NCI-H2196 treated with DMSO at 0.1 percent for 48 hours (cell line): ENCODE measurements around the gene COBL.

ENCODE experiments used
- DNase-seq: peaks from one replicate; lab custom pipeline; 2025; ENCODE audit not compliant: unreplicated experiment; lab: John Stamatoyannopoulos, UW

The COBL gene

DNA sequence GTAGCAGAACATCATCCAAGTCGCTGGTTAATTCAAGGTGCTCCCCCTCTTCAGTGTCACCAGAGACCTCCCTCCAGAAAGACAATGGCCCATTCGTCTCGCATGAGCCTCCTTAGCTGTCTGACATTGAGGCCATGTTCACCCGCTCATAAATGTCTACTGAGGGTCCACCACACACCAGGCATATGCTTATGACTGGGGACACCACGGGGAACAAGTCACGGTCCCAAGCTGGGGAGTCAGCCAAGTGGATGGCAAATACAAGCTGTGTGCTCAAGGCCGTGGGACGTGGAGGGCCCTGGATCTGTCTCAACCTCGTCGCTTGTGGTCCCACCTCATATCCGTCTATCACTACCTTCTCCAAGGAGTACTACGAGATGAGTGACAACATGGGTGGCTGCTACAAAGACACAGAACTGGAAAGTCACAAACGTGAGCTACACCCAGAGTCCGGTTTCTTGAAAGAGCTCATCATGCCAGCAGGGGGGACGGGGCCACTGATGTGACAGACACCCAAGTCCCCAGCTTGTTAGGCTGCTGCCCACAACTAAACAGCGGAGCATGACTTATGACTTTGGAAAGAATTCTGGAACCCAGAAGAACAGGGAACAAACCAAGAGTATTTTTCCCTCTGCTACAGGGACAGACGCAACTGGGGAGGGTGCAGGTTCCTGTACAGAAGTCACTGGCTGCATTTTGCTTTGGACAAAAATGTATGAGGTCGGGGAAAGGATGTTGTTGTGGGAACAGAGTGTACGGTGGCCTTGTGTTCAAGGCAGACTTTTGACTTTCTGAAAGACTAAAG is 189.6 kb downstream of the COBL start:
- DNase-seq, result no peak

DNA sequence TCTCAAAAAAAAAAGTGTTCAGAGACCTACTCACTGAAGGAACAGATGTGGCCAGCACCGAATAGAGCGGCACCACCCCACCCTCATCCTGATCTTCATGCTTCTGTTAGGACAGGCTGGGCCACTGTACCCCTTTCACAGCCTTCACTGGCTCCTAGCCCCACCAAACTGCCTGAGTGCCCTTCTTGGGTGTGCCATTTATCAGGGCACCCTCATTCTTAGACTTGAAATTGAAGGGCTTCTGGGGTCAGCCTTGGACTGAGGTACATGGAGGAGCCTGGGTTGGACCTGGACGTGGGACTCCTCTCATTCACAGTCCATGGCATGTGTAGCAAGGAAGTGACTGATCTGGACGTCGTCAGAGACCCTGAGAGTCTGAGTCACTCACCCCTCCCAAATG is 190.3 kb downstream of the COBL start:
- DNase-seq, result no peak

DNA sequence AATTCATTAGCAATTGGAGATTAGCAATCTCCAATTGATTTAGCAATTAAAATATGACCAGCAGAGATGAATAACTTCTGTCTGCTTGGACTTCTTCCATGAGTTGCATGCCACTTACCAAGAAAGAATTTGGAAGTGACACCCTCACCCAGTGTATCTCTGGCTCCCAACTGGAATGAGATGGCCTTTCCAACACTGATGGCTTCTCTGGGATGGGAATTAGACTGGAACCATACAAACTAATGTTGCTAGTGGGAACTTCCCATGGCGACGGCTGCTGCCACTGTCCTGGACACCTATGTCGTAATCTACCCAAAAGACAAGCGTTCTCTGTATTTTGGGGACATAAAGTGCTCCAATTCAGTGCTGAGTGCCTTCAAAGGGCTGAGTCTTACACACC is 192.3 kb downstream of the COBL start:
- DNase-seq, result no peak

DNA sequence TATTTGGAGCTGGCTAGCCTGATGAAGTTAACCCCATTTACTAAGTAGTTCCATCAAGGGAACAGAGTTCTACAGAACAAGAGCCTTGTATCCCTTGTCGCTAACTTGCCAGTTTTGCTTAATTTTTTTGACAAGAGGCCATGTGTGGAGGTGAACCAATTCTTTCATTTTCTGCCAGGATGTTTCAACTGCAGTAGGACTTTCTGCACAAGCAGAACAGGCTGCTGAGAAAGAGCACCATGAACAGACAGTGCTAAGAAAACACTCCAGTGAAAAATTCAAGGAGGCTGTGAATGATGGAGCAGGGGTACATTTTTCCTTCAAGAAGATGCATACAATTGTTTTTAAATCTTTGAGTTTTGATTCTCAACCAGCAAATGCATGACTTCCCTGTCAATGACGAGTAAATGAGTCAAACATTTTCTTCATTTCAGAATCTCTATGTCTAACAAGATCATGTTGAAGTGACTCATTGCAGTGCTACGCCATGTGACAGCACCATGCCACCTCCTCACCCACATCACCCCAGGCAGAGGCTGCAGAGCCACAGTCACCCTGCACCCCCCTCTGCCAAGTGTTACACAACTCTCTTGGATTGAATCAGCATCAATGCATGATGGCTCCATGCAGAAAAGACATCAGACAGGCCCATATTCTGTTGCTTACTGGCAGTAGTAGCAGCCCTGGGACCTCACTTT is 193.1 kb downstream of the COBL start:
- no peak for DNase-seq

DNA sequence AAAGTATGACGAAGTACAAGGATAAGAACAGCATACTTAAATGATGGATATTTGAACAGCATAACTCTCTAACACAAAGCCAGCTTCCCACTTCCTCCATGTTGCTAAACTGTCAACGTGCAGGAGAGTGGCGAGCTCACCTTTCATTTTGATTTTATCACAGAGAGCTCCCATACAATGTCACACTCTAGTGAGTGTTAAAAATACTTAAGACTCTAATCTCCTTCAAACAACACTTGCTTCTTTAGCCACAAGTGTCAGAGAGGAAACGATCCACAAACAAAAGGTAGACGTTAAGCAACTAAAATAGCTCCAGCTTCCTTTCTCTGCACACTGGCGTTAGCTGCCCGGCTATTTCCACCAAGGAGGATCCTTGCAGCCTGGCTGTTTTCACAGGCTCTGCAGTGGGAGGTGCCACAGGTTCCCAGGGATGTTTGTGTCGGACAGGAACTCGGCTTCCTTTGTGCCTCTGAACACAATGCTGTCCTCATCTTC is 194.6 kb downstream of the COBL start:
- DNase-seq, result no peak

DNA sequence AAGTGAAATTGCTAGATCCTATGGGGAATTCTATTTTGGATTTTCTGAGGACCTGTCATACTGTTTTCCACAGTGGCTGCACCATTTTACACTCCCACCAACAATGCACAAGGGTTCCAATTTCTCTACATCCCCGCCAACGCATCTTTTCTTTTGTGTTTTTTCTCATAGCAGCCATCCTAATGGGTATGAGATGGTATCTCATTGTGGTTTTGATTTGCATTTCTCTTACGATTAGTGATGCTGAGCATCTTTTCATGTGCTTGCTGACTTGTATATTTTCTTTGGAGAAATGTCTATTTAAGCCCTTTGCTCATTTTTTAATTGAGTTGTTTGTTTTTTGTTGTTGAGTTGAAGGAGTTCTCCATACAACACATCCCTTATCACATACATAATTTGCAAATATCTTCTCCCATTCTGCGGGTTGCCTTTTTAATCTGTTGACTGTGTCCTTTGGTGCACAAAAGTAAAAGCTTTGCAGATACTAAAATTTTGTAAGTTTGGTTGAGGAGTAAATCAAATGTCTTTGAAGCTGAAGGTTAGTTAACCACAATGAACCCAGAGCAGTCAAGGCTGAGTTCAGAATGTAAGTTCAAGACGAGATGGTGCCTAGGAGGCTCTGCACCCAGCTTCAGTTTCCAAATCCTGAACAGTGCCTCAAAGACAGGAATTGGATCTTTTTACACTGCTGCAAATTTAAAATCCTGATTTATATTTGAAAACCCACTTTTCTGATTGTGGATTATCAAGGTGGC is 195.4 kb downstream of the COBL start:
- no peak for DNase-seq

DNA sequence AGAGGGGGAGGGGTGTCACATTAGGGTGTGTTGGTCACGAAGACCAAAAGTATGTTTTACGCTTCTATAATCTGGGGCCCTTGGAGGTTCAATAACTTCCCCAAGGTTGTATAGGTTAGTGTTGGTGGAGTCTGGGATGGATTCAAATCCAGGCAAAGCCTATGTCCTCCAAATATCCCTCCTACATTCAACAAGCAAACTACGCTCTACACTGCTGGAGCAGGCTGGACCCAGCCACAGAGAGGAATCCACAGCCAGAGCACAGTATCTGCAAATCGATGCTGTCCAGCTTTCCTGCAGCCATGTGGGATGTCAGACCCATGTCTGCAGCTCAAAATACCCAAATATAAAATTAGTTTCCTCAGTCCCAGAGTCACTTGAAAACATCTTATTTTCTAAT is 198.0 kb downstream of the COBL start:
- DNase-seq, result no peak

DNA sequence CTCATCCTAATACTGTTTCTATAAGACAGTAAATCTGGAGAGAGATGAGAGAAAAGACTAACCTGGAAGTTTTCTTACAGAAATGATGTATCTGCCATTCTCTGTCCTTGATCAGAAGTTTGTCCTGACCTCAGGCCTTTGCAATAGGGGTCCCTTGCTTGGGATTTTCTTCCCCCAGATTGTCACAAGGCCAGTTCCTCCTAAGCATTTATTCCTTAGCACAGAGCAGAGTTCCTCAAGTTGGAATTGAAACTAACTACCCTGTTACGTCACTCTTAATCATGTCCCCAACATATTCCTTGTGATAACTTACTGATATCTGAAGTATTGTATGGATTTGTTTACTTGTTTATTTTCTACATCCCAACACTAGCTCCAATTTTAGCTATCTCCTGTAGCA is 202.1 kb downstream of the COBL start:
- no peak for DNase-seq

DNA sequence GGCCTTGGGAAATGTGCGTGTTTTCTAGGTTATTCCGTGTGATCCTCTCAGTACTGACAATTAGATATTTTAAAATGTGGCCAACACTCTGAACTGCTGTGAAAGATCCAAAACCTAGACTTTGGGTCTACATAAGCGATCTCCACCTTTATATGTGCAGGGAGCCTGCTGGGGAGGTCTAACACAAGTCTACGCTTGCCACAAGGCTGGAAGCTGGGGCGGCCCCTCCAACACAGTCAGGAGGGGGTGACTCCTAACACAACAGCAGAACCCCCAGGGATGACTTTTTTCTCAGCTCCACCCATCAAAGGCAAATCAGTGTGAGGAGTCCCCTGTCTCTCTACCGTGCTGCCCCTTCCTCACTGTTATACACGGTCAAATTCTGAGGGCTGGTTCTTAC is 202.6 kb downstream of the COBL start:
- no peak for DNase-seq

DNA sequence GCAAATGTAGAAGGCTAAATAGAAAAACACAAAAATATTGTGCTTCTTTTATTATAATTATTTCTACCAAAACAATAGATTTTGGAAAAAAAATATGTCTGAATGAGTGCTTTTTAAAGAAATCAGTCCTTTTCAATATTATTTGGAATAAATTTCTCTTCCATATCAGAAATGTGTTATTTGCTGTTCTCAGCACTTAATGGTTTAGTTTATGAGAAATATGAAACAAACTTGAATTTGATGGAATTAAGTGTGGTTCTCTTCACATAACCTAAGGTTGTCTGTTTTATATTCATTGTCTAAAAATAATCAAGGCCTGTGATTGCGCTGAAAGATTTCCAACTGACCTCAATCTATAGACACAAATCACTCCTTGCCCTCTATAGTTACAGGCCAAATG is 203.0 kb downstream of the COBL start:
- no peak for DNase-seq

DNA sequence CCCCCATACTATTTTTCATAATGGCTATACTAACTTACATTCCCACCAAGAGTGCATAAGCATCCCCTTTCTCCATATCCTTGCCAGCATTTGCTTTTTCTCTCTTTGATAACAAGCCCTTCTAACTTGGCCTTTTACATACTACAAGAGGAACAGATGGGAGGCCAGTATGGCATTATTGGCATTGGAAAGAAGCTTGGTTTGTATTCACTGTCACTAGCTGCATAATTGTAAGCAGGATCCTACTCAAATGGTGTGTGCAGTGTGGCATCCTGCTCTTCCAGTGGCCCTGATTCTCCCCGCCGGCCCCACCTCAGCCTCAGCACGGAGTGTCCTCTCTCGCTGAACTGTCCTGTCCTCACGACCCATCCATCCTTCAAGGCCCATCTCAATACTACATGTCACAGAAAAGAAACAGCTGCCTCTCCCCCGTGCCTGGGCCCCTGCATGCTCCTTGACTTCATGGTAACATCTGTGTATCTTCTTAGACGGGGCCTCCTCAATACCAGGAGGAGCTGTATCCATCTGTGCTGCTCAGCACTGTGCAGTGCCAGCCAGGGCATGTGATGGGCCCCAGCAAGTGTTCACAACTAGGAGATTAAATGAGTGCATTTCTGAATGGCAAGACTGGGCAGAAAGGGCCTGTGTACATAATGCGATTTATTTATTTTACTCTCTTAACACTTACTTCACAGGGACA is 205.2 kb downstream of the COBL start:
- DNase-seq, result no peak

DNA sequence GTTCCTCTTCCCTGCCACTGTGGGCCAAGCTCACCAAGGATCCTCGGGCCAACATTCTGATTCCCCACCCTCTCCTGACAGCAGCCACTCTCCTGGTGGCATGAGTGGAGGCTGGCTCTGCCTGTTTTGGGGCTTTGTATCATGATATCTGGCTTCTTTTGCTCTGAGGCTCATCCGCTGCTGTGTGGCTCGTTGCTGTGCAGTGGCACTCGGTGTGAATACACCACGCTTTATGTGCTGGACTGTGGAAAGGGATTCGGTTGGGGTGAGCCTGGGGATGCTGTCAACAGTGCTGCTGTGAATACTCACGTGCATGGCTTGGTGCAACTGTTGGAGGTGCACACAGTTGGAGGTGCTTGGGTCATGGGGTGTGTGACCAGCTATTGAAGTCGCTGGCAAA is 208.5 kb downstream of the COBL start:
- DNase-seq, result no peak

DNA sequence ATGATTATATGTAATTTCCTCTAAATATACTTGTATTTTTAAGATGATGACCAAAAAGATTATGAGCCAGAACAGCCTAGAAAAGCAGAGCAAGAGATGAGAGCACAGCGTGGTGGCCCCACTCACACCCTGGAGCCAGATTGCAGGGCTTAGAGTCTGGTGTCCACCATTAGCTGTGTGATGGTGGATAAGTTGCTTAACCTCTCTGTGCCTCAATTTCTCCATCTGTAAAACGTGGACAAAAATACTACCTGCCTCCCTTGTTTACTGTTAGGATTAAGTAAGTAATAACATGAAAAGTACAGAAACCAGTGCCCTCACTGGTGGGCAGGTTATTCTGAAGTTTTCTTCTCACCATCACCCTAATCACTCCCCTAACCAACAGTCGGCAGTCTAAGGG is 212.3 kb downstream of the COBL start:
- no peak for DNase-seq

DNA sequence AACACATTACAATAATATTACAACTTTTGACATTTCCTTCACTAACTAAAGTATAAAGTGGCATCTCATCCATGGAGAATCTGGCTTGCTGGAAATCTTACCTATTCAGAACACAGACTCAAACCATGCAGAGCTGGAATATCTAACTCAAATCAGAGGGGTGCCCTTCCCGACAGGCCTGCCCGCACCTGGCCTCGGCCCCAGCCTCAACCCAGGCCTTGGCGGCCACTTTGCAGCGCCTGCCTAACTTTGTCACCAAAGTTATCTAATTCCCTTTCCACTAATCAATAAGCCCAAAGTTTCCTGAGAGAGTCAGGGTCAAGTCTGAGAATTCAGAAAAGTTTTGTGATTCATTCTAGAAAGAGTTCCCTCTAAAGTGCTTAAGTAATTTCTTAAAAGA is 212.9 kb downstream of the COBL start:
- no peak for DNase-seq

DNA sequence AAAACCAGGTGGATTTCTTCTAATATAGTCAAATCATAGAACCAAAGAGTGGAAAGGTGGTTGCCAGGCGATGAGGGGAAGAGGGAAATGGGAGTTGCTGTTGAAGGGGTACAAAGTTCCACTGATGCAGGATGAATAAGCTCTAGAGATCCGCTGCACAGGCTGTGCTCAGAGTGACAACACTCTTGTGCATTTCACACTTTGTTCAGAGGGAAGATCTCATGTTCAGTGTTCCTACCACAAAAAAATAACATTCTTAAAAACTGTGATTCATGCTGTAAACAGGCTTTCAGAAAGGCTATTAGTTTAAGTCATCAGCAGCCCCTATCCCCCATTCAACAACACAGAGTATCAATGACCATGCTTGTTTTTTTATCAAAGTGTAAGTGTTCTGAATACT is 213.8 kb downstream of the COBL start:
- DNase-seq, result no peak

DNA sequence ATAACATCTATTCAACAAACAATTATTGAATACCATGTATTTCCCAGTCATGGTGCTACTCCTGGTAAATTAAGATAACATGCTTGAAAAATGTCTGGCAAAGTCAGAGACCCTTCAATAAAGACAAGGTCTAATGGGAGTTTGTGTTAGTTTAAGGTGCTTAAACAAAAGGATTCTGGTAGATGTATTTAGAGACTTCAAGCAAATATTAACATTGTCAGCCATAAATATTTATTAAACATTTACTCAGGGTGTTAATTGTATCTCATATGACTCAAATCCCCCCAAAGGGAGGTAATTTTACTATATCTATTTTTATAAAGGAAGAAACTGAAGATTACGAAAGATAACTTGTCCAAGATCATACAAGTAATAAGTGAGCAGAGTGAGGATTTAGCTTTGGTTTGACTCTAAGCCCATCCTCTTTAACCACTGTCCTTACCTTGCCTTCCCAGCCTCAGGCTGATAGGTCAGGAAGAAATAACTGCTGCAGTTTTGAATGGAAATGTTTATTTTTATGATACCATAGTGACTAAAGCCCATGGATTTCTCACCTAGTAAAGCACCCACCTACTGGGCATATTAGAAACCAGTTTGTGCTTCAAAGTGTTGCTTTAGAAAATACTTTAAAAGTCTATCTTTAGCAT is 215.4 kb downstream of the COBL start:
- no peak for DNase-seq

DNA sequence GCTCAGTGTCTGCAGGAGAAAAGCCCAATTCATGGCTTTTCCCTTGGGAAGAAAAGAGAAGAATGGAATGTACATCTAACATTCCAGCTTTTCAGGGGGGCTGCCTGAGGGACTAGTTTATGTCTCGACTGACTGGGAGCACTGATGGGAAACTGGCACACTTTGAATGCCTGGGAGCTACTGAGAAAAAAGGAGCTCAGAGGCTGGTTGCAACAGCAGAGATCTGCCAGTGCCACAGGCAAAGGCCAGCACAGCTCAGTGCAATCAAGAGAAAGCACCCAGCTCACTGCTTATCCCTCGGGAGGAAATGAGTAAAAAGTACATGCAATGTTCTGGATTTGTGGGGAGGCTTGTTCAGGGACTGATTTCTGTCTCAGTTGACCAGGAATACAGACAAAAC is 226.2 kb downstream of the COBL start:
- DNase-seq, result no peak

DNA sequence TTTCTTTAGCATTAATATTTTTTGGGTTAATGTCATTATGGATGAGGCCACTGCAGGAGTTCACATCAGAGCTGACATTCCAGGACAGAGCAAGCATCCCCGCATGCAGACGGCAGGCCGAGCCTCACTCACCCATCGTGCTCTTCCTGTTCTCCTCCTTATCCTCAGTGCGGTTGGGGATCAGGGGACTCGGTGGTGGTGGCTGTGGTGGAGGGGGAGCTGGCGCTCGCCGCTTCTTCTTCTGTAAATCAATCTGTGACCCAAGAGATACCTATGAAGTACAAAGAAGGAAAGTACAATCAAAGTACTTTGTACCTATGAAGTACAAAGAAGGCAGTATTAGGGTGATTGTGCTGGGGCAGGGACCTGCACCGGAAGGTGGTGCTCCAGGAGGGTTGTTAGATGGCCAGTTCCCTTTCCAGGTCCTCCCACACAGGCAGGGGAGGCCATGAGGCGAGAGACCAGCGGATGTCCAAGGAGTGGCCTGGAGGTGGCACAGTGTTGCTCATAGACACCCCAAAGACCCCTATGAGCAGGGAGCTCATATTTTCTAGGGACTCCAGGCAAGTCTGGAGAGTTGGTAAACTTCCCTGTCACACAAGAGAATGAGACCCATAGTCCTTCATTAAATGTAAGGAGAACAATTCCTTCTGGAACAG is 231.4 kb downstream of the COBL start:
- no peak for DNase-seq

DNA sequence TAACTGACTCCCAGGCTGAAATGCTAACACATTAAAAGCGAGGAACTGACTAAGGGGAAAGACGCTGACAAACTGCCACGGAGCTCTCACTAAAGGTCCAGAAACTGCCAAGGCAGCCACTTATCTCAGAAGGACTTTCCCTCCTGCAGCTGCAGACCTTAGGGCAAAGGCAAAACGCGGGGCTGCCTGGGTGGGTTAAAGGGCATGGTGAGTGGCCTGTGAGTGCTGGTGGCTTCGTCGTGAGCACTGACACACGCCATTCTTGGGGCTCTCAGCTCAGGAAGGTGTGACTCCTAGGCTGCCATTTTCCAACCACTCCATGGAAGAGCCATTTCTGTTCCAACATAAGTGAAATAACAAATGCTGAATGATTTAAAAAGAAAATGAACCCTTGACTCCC is 232.5 kb downstream of the COBL start:
- no peak for DNase-seq

DNA sequence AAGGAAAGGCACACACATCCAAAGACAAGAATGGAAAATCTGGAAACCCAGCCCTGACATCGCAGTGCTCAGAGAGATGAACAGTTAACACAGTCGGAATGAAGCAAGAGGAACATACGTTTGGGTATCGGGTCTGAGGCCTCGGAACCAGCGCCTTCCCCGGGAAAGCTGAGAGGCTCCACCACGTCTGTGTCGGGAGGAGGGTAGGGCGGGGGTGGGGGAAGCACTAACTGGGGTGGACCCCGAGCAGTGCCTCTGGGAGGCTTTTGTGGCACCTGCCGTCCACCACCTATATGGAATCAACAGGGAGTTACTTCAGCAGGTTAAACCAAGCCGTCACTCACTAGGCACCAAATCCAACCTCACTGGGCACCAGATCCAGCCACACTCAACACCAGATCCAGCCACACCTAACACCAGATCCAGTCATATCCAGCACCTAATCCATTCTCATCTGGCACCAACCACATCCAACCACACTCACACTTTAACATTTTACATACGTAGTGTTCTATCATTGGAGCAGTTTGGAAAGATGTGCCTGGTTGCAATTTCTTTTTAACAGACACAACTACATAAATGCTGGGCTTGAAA is 233.6 kb downstream of the COBL start:
- no peak for DNase-seq
